DND-41 (cell line): ENCODE measurements around the gene AUTS2.

ENCODE experiments used
- EZH2 ChIP-seq: IDR thresholded peaks from 3 replicates; pipeline ENCODE4 v1.6.1; 2012; ENCODE audit warnings: borderline replicate concordance, low read depth, mild to moderate bottlenecking, moderate library complexity, low read length, inconsistent platforms; ENCODE audit not compliant: severe bottlenecking
- TF ChIP-seq, protein P1 (sequence below): IDR thresholded peaks from 2 replicates; pipeline ENCODE4 v1.5.1; 2012; ENCODE audit warnings: borderline replicate concordance, low read length, moderate library complexity, mild to moderate bottlenecking; ENCODE audit not compliant: poor library complexity, severe bottlenecking; ENCODE audit errors: extremely low read depth

DNA sequence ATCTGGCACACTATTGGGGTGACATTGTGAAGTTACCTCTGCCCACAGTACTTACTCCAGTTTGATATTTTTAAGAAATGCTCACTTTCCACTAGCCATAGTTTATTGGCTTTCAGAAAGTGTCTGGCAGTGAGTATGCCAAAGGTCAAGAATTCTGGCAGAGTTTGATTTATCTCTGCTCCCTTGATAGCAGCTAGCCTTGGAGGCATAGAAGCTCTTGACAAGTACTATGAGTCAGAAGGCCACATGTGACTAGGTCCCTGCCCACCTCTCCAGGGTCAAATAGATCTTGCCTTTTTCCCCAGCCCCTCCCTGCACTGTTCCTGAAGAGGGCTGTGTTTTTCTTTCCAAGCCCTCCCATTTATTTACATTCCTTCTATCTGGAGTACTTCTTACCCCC is 202.2 kb downstream of the AUTS2 start:
- TF ChIP-seq, protein P1, sequence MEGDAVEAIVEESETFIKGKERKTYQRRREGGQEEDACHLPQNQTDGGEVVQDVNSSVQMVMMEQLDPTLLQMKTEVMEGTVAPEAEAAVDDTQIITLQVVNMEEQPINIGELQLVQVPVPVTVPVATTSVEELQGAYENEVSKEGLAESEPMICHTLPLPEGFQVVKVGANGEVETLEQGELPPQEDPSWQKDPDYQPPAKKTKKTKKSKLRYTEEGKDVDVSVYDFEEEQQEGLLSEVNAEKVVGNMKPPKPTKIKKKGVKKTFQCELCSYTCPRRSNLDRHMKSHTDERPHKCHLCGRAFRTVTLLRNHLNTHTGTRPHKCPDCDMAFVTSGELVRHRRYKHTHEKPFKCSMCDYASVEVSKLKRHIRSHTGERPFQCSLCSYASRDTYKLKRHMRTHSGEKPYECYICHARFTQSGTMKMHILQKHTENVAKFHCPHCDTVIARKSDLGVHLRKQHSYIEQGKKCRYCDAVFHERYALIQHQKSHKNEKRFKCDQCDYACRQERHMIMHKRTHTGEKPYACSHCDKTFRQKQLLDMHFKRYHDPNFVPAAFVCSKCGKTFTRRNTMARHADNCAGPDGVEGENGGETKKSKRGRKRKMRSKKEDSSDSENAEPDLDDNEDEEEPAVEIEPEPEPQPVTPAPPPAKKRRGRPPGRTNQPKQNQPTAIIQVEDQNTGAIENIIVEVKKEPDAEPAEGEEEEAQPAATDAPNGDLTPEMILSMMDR = no peak
- no peak for TF ChIP-seq EZH2
